ENCODE data around the gene DNAH2. TPM values are rescaled to one million over a fixed set of nuclear protein-coding genes. Genes with fewer than 3 reads are reported as not detected.

The DNAH2 gene
- total and polyA plus RNA-seq, 2 of the 13 experiments (the other 11 are each of a cell fraction or from before 2014, with no cell fraction given) = not detected

GRCh38 chr17:7834957-7835813, 117.6 kb downstream of the DNAH2 start (continued):
- TF ChIP-seq MAZ (IDR thresholded peaks at IDR 0.05; ENCODE audit: borderline replicate concordance, low read depth, low read length) (peak; percentile 87), MAZ (CRISPR knock-in tag; IDR thresholded peaks at IDR 0.05; ENCODE audit: low read depth) (peak; percentile 88), ZNF672 (CRISPR knock-in tag; IDR thresholded peaks at IDR 0.05) (no peak), NFYC (CRISPR knock-in tag; IDR thresholded peaks at IDR 0.05) (peak; percentile 86), ZNF512 (CRISPR knock-in tag; IDR thresholded peaks at IDR 0.05) (0 out of 2 replicates have a peak, but pooled peaks have one; percentile 14), ZNF318 (CRISPR knock-in tag; IDR thresholded peaks at IDR 0.05) (no peak), TCF12 (IDR thresholded peaks at IDR 0.05) (no peak), TCF12 (CRISPR knock-in tag; IDR thresholded peaks at IDR 0.05) (0 out of 2 replicates have a peak, but pooled peaks have one; percentile 35), SMC3 (IDR thresholded peaks at IDR 0.05; ENCODE audit: low read length) (peak; percentile 36; the same call in 1 of the 2 replicates), SMARCE1 (IDR thresholded peaks at IDR 0.05; ENCODE audit: borderline replicate concordance) (no peak), ZNF331 (CRISPR knock-in tag; IDR thresholded peaks at IDR 0.05) (no peak), ZBTB10 (CRISPR knock-in tag; IDR thresholded peaks at IDR 0.05; ENCODE audit: borderline replicate concordance) (0 out of 2 replicates have a peak, but pooled peaks have one; percentile 50), MAFG (CRISPR knock-in tag; IDR thresholded peaks at IDR 0.05) (no peak), TBP (CRISPR knock-in tag; IDR thresholded peaks at IDR 0.05) (no peak), RBM39 (IDR thresholded peaks at IDR 0.05; ENCODE audit: low read depth, low read length, poor library complexity, severe bottlenecking) (no peak), RCOR2 (CRISPR knock-in tag; IDR thresholded peaks at IDR 0.05) (no peak), GLI4 (CRISPR knock-in tag; IDR thresholded peaks at IDR 0.05; ENCODE audit: borderline replicate concordance) (no peak)
